ENCODE results near the gene TMEM86B.
A peak's percentile ranks its signal among the peaks of the same experiment; 100 is the strongest.

TMEM86B gene

DNA sequence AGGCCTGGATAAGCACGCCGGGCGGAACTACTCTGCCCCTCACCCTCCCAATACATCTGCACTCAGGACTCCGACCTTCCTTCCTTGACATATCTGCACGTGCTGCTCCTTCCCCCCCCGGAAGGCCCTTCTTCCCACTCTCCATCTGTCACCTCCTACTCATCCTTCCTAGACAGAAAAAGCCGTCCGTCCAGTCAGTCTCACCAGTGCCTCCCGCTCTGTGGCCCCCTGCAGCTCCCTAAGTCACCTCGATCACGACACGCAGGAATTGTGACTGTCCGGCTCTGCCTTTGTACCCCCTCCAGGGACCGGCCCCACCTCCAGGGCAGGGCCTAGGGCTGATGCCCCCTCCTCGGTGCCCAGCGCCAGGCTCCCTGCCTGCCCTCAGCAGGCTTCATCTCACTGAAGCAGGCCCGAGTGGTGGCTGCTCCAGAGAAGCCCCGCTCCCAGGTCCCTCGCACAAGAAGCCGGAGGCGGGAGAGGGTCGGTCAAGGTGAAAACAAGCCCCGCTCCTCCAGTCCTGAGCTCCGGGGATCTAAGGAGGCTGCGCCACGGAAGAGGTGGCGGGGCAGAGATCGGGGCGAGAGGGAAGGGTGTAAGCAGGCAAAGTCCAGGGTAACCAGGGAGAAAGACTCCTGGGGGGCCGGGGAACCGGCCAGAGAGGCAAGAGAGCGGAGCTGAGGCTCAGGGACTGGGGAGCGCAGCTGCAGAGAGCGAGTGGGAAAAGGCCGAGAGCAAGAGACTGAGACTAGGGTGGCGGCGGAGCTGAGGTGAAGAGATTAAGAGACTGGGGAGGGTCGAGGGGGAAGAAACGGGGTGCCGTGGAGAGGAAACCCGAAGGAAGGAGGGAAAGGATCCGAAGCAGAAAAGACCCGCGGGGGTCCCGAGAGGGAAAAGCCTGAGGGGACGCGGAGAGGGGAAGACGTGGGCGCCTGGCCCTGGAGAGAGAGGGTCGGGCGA lies 29.2 kb upstream of the TMEM86B start:
- no peak for DNase-seq

- DNase-seq = no peak
These were observed 28.2 kb upstream of the TMEM86B start for GRCh38 chr19:55256562-55257460.

DNA sequence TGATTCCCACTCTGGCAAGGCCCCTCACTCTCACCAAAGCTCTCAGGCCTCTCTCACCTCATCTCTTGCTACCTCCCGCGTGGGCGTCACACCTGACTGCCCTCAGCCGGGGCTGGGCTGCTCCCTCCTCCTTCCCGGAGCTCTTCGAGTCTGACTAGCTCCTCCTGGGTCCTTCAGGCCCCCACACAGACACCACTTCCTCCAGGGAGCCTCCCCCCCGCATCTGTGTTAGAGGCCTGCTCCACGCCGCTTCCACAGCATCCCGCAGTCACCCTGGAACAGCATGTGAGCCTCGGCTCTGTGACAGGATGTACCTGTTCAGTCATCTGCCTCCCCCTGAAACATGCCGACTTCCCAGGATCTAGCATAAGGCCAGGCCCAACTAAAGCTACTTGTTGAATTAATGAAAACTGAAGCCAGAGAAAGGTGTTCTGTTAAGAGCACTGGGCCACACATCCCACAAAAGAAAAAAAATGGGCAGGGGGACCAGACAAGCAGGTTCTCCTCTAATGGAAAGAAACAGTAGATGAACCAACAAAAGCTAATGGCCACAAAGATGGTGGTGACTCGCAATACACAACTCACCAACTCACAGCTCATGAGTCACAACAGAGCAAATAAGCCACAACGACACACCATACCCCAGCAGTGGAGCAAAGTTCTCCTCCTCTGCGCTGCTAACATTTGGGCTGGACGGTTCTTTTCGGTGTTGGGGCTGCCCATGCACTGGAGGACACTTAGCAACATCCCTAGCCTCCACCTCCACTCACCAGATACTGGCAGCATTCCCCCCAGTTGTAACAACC lies 27.3 kb upstream of the TMEM86B start:
- peak; percentile 61 for DNase-seq

DNA sequence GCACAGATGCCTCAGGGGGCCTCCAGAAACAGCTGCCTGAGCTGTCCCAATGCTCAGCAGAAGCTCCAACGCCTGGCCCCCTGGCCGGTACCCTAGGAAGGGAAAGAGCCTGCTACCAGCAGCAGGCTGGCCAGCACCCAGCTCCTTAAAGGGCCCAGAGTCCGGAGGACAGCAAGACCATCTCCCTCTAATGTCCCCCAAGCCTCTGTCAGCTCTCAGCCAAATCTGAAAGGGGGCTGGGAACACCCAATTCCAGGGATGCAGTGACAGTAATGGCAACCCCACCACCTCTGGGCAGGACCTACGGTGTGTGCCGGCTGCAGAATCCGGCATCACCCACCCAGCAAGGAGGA lies 26.0 kb upstream of the TMEM86B start:
- DNase-seq = no peak

- peak; percentile 78 for DNase-seq
These were observed 25.5 kb upstream of the TMEM86B start for GRCh38 chr19:55253842-55254624.

DNA sequence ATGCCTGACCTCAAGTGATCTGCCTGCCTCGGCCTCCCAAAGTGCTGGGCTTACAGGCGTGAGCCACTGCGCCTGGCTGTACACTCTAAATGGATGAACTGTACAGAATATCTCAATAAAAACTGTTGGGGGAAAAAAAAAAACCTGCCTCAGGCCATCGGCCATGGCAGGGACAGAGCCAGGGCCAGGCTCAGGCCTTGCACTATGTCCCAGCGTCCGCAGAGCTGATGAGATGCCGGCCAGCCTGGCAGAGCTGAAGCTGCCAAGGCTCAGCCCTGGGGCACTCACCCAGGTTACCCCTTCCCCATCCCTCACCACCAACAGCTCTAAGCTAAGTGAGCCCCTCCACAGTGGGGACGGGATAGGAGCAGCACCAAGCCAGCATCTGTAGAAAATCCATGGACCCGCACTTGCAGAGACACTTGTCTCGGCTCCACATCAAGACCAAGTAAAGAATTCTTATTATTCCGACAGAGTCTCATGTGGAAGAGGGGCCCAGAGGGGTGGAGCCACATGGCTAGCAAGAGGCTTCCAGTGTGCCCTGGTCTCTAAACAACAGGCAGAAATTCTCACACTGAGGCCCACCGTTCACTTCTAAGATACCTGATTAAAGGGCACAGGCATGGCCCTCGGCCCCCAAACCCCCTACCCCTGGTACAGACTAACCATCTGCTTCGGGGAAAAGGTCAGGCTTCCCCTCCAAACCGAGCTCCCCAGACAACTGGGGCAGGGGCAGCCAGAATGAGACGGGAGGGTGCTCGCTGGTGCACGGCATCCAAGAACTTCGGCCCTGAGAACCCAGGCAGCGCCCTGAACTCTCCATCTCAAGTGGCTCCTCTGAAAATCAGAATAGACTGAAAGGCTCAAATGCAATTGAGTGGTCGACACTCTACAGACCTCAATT lies 24.4 kb upstream of the TMEM86B start:
- no peak for DNase-seq

- peak; percentile 60 for DNase-seq
These were observed 22.9 kb upstream of the TMEM86B start for GRCh38 chr19:55251341-55252081.

DNA sequence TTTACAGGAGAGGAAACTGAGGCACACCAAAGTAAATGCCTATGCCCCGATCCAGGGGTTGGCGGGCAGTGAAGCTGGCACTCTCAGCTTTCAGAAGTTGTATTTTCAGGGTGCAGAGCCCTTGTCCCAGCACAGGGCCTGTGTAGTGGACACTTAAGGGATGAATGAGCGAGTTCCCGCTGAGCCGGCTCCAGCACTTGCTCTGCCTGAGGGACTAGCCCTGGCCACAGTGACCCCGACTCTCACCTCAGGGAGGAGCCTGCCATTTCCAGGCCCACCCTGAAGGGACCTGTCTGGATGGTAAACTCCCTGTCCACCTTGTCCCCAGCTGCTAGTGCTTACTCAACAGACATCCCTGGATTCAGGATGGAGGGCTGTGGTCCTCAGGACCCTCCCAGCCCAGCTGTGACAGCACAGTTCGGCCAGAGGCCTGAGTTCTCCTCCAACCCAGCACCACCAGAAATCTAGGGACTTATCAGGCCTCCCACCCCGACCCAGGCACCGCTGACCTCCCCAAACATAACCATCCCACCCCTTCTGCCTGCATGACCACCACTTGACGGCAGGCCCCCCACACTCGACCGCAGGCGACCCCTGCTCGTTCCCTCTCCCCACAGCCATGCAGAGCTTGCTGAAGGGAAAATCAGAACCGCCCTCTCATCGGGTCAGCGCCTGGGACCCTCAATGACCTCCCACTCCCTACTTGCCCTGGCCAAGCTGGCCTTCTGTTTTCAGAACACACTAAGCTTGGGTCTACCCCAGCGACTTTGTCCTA lies 21.9 kb upstream of the TMEM86B start:
- no peak for DNase-seq

DNA sequence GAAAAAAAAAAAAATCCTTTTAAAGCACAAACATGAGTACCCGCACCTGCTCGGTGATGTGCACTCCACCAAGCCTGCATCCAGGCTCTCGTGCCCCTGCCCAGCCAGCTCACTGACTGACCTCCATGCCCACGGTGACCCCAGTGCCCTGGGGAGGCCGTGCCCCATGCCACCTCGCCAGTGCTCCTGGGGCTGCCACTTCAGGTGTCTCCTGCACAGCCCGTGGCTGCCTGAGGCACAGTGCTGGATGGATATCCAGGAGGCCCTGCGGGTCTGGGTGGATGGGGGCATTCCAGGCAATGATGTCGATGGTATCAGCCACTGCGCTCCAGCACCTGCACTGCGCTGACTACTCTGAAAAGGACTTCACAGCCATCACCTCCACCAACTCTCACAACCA lies 21.3 kb upstream of the TMEM86B start:
- DNase-seq = no peak

DNA sequence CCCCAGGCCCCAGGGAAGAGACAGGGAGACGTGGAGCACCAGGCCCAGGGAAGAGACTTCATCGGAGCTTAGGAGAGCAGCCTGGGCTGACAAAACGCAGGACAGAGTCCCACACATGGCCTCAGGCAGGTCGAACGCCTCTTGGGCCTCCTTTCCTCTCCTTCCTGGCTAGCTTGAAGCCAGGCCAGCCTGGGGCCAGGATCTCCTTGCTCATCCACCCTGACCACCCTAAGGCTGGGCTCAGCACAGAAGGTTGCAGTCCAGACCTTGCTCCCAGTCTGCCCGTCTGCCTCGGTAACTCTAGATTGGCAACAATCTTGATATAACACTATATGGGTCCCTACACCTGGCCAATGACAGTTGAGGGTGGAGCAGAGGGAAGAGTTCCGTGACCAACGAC lies 20.1 kb upstream of the TMEM86B start:
- DNase-seq = no peak

DNA sequence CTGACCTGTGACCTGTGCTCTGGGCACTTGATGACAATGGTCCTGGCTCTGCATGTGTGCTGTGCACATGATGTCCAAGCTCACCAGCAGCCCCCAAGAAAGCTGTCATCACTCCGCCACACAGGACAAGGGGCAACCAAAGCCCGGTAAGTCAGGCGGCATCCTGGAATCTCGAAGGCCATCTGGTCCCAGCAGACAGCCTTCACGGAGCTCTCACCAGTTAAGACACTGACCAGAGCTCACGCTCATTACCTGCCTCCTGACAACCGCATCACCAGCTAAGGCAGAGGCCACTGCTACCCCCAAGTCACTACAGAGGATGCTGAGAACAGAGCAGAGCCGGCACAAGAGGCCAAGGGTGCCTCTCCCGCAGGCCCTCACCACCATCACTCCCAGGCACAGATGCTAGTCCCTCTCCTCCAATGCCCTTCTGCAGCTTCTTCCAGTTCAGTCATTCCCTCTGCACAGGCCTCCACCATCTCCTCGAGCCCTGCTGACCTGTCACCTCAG lies 19.7 kb upstream of the TMEM86B start:
- DNase-seq = no peak

- DNase-seq = no peak
These were observed 19.1 kb upstream of the TMEM86B start for GRCh38 chr19:55247621-55248099.

DNA sequence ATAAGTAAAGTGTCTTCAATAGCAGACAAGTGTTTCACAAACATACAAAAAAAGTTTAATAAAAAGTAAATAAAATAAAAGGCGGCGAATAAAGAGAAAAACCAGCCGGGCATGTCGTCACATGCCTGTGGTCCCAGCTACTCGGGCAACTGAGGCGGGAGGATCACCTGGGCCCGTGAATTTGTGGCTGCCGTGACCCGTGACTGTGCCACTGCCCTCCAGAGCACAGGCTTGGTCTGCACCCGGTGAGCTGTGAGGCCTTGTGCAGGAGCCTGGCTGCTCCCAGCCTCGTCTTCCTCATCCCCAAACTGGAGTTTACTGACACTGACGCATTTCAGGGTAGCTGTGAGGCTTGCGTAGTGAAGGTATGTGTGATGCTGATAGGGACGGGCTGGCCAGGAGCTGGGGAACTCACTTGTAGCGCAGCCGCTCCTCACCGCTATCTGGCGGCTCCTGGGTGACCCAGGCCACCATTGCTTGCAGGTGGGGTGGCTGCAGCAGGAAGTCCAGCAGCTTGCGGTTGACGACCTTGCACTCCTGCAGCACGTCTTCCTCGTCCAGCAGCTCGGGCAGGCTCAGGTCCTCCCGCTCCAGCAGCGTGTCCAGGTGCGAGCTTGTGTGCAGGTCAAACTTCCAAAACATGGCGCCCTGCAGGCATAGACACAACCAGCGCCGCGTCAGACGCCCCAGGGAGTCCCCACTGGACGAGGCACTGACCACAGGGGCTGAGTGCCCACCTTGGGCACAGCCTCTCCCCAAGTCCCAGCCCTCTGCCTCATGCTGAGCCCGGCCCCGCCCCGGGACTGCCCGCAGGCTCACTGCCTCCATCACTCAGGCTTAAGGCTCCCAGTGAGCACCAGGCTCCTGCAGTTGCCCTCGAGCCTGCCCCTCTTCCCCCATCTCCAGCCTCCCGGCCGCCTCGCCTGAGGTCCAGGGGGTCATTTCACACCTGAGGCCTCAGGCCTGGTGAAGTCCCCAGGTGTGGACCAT lies 18.2 kb upstream of the TMEM86B start:
- no peak for DNase-seq

DNA sequence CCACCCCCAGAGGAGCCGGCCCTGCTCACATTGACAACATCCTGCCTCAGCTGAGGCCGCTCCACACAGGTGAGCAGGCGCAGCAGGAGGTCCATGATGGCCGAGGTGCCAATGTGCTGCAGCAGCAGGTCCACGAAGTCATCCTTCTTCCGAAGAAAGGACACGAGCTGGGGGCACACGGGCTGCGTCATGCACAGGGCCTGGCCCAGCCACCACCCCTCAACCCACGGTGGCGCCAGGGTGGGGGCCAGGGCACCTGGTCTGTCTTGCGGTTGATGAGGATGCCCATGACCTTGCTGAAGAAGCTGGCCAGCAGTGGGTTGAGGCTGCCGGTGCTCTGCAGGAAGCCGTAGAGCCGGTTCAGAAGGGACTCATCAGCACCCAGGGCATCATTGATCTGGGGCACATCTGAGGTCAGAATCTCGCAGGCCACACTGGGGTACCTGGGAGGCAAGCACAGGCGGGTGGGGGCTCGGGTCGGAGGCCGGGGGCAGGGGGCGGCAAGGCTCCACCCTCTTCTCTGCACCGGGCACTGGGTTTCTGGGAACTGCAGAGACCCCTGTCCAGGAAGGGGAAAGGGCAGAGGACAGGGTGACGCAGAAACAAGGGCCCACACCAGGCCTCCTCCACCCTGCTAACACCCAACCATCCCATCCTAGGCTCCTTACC lies 16.8 kb upstream of the TMEM86B start:
- DNase-seq = no peak

DNA sequence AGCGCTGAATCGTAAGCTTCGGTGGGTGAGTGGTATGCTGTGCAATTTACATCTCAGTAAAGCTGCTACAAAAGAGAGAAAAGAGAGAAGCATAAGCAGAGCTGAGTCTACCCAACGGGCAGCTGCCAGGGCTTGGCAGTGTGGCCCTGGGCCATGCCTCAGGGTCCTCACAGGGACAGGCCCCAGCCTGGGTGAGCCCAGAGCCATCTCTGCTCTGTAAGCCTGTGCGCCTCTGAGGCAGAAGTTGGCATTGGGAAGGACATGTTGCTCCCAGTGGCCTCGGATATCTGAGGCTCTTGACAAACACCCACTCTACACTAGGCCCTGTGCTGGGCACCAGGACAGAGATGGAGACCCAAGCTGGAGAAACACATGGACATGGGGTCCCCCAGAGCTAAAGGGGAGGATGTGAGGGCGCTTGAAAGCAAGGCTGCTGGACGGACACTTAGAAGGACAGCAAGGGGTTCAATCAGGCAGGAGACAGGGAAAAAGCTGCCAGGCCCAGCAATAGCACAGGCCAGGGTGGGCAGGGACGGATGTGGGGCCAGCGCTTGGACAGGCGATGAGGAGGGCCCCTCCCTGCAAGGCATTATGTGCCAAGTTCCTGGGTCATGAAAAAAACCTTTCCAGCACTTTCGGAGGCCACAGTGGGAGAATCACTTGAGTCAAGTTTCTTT lies 15.6 kb upstream of the TMEM86B start:
- DNase-seq = no peak

DNA sequence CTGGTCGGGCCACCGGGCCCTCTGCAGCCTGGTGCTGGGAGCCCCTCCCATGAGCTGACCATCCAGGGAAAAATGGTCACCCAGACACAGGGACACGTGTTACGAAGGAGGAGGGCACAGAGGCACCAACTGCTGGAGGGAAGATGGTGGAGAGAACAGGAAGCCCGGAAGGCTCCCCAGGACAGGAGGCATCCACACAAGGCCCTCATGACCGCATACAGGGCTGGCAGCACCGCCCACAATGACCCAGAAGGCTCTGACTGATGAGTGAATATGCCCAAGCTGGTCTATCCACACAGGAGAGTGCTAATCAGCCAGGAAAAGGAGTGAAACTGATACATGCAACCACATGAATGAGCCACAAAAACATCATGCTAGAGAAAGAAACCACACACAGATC lies 14.0 kb upstream of the TMEM86B start:
- no peak for DNase-seq
